Embryonic facial prominence (tissue), 1 donor: ENCODE data around the gene LPCAT1.

Experiments
- DNase-seq: peaks from one replicate; pipeline ENCODE4 v3.0.0-alpha.2; 2016; ENCODE audit errors: extremely low spot score

LPCAT1 gene

GRCh38 chr5:1444361-1445189 is 79.2 kb downstream of the LPCAT1 start:
- no peak for DNase-seq

DNA sequence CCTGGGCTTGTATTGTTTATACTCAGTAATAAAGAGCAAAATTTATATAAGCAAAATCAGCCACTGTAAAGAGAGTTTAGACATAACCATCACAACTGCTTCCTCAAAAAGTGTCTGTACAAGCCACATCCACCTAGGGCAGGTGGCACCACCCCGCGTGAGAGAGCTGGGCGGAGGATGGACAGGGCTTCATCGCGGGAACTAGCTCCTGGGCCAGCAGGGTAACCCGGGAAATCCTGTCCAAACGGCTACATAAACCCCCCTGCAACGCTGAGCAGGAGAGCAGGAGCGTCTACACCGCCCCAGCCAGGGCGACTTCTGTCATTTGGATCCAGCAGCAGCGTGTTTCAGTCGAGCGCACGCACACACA is 79.8 kb downstream of the LPCAT1 start:
- no peak for DNase-seq

DNA sequence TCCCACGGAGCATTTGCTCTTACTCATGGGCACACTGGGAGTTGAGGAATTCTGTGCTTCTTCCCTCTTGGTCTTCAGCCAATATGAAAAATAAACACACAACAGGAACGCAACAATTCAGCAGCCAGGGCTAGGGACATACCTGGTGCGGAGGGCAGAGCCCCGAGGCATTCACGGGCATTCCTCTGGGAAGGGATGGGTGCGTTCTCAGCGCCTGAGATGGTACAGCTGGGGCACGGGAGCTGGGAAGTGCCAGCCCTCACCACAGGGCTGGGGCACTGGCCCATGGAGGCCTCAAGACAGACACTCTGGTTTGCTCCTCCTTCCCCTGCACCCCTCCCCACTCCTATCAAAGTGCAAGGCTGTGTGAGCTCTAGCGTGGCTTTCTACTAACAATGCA is 80.6 kb downstream of the LPCAT1 start:
- no peak for DNase-seq

DNA sequence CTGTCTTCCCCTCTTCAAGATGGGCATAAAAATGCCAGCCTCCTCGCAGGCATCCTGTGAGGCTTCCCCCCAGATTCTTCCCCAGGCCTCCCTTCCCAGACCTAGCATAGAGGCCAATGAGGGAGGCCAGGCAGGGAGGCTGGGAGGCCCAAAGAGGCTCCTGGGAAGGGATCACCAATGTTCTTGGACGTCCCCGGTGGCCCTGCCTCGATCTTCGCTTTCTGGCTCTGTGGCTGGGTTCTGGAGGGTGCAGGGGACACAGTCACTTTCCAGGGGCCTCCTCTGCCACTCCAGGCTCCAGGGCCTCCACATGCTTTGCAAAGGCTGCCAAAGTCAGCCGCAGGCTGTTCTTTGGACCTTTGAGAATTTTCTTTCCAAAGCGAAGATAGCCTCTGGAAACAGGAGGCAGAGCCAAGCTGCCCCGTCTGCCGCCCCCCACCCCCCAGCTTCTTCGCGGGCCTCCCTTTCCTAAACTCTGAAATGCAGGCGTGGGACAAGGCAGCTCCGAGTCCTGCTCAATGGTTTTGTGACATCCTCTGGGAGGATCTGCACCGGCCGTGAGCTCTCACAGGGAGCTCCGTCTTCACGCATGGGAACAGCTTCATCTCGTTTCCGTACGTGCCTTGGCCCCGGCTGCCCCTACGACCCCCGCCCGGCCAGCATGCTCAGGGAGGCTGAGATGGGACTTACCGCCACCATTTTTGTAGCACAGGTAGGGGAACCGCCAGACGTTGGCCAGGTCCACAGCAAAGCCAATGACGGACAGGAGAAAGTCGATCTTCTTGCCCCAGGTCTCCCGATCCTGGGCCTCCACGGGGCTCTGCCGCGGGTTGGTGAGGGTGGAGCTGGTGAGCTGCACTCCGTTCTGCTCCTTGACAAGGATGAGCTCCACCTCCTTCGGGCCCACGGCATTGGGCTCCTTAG is 81.3 kb downstream of the LPCAT1 start:
- no peak for DNase-seq

- DNase-seq, result no peak
Measured at GRCh38 chr5:1441166-1441865, 82.4 kb downstream of the LPCAT1 start.

DNA sequence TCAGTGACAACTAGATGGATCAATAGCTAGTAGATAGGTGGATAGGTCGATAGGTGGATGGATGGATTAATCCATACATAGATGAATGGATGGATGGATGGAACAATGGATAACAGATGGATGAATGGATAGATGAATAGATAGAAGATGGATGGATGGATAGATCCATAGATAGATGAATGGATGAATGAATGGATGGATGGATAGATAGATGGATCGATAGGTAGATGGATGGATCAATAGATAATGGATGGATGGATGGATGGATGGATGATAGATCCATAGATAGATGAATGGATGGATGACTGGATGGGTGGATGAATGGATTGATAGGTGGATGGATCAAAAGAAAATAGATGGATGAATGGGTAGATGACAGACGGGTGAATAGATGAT is 83.7 kb downstream of the LPCAT1 start:
- no peak for DNase-seq

GRCh38 chr5:1439388-1440097 is 84.2 kb downstream of the LPCAT1 start:
- DNase-seq, result no peak

- DNase-seq, result no peak
Measured at GRCh38 chr5:1438871-1439270, 84.9 kb downstream of the LPCAT1 start.

- no peak for DNase-seq
Measured at GRCh38 chr5:1437876-1438559, 85.7 kb downstream of the LPCAT1 start.

GRCh38 chr5:1437226-1437829 is 86.4 kb downstream of the LPCAT1 start:
- no peak for DNase-seq

DNA sequence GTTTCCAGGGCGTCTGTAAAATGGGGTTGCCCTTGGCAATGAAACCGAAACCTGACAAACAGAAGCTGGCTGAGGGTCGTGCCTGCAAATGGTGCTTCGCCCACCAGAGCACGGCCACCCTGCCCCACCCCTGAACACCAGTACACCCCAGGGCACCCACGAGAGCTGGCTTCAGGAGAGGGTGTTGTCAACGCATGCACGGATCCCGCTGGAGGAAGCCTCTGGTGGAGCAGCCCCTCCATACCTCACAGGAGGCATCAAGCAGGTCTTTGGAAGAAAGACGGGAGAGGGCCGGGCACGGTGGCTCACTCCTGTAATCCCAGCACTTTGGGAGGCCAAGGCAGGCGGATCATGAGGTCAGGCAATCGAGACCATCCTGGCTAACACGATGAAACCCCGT is 87.1 kb downstream of the LPCAT1 start:
- DNase-seq, result no peak

DNA sequence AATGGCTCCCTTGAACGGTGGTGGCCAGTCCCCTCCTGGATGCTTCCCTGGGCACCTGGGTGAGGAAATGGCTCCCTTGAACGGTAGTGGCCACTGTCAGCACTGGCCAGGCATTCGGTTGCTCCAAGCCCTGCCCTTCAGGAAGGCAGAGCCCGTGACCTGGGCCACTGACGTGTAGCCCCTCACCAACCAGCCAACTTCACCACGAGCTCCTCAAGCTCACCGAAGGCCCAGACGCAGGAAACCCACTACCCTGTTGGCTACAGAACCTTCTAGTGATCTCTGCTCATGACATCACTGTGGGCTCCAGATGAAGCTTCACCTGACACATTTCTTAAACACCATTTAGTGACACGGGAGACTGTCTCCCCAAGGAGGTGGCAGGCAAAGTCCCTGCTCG is 87.7 kb downstream of the LPCAT1 start:
- DNase-seq, result no peak

- no peak for DNase-seq
Measured at GRCh38 chr5:1435369-1435768, 88.4 kb downstream of the LPCAT1 start.

GRCh38 chr5:1432296-1432695 is 91.5 kb downstream of the LPCAT1 start:
- DNase-seq, result no peak

DNA sequence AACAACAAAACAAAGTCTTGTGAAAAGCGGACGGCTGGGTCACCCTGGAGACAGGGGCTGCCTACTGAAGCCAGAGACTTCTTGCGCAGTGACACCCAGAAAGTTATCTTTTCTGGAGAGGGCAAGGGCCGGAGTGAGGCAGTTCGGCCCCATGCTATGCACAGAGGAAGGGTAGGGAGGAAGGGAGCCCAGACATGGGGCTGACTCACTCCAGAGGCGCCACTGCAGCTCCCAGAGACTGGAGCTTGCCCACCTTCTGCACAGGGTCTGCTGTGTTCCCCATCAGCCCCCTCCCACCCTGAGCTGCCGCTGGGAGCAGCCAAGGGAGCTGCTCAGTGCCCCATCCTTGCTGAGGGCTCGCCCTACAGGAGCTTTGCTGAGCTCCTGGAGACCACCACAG is 91.9 kb downstream of the LPCAT1 start:
- no peak for DNase-seq

DNA sequence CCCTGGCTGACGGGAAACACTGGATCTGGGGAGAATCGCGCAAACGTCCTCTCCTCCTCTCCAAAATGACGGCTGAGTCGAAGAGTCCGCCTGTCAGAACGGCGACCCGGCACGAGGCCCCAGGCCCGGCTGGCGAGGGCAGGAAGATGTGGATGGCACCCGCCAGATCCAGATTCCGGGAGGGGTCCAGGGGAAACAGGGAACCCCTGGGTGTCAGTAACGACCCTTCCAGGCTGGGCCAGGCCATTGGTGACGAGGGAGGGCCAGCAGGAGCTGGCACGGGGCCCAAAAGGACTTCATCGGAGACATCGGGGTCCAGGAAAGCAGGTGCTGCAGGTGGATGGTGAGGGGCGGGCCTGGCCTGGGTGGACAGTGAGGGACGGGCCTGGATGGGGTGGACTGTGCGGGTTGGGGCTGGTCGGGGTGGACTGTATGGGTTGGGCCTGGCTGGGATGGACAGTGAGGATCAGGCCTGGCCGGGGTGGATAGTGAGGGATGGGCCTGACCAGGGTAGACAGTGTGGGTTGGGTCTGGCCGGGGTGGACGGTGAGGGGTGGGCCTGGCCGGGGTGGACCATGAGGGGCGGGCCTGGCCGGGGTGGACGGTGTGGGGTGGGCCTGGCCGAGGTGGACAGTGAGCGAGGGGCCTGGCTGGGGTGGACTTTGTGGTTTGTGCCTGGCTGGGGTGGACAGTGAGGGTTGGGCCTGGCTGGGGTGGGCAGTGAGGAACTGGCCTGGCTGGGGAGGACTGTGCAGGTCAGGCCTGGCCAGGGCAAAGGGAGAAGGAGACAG is 92.5 kb downstream of the LPCAT1 start:
- no peak for DNase-seq

- no peak for DNase-seq
Measured at GRCh38 chr5:1430121-1430795, 93.5 kb downstream of the LPCAT1 start.

GRCh38 chr5:1429496-1429895 is 94.3 kb downstream of the LPCAT1 start:
- DNase-seq, result no peak

DNA sequence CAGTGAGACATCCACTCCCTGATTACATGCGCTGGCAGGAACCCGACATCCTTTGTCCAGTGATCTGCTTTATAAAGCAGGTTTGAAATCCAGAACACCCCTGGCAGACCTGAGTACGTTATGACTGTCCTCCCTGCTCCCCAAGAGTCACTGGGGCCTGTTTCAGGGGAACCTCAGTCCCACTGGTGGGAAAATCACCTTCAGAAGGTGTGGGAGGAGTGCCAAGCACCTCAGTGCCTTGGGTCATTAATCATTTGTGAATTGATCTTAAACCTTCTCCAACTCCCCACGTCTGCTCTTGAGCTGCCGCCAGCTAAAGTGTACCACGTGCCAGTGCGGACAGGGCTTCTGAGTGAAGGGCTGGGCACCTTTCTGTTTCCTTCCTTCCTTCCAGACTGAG is 94.7 kb downstream of the LPCAT1 start:
- DNase-seq, result no peak
